Peyer's patch (tissue), 4 donors: ENCODE data around the gene SAPCD2.

Source experiments
- POLR2A ChIP-seq, 2 donors: fragments of 450-650 bp; IDR thresholded peaks; one replicate each; pipeline ENCODE4 v1.5.1; 2017; ENCODE audit warnings: antibody characterized with exemption in 2 of 2, mild to moderate bottlenecking in 2 of 2, moderate library complexity in 2 of 2
- TF ChIP-seq, protein P1 (sequence below), 6 experiments: fragments of 450-650 bp in 4 of 6; fragments of 200-600 bp in 2 of 6; sonication (generic) in 1 of 6; IDR thresholded peaks; one replicate each; pipeline ENCODE4 v1.5.1; 2017 to 2019; ENCODE audit warnings: antibody characterized with exemption in 6 of 6, mild to moderate bottlenecking in 3 of 6, moderate library complexity in 1 of 6

GRCh38 chr9:137035937-137036336 is 34.4 kb downstream of the SAPCD2 start:
- TF ChIP-seq, protein P1, sequence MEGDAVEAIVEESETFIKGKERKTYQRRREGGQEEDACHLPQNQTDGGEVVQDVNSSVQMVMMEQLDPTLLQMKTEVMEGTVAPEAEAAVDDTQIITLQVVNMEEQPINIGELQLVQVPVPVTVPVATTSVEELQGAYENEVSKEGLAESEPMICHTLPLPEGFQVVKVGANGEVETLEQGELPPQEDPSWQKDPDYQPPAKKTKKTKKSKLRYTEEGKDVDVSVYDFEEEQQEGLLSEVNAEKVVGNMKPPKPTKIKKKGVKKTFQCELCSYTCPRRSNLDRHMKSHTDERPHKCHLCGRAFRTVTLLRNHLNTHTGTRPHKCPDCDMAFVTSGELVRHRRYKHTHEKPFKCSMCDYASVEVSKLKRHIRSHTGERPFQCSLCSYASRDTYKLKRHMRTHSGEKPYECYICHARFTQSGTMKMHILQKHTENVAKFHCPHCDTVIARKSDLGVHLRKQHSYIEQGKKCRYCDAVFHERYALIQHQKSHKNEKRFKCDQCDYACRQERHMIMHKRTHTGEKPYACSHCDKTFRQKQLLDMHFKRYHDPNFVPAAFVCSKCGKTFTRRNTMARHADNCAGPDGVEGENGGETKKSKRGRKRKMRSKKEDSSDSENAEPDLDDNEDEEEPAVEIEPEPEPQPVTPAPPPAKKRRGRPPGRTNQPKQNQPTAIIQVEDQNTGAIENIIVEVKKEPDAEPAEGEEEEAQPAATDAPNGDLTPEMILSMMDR (IDR thresholded peaks at IDR 0.05): no peak
- TF ChIP-seq POLR2A (IDR thresholded peaks at IDR 0.05): no peak
